HTR-8/SVneo (cell line): ENCODE data around the gene MOGAT1.
A peak's percentile ranks its signal among the peaks of the same experiment; 100 is the strongest.
"Not testable (repeated sequence)": the region's sequence is repeated elsewhere in the genome, so short reads cannot be mapped to it uniquely, and the experiment has no call there.

Experiments used
- DNase-seq: peaks from one replicate; pipeline ENCODE4 v3.0.0; 2011; ENCODE audit warnings: low spot score, mixed read lengths; ENCODE audit not compliant: insufficient read length
- FAIRE-seq: peaks from 2 replicates; lab custom pipeline; 2011; peaks lifted over from hg19 to GRCh38; lab: Jason Lieb, UNC

The MOGAT1 gene

GRCh38 chr2:222669353-222669752 lies 2.1 kb upstream of the MOGAT1 start:
- no peak for FAIRE-seq
- no peak for DNase-seq

DNA sequence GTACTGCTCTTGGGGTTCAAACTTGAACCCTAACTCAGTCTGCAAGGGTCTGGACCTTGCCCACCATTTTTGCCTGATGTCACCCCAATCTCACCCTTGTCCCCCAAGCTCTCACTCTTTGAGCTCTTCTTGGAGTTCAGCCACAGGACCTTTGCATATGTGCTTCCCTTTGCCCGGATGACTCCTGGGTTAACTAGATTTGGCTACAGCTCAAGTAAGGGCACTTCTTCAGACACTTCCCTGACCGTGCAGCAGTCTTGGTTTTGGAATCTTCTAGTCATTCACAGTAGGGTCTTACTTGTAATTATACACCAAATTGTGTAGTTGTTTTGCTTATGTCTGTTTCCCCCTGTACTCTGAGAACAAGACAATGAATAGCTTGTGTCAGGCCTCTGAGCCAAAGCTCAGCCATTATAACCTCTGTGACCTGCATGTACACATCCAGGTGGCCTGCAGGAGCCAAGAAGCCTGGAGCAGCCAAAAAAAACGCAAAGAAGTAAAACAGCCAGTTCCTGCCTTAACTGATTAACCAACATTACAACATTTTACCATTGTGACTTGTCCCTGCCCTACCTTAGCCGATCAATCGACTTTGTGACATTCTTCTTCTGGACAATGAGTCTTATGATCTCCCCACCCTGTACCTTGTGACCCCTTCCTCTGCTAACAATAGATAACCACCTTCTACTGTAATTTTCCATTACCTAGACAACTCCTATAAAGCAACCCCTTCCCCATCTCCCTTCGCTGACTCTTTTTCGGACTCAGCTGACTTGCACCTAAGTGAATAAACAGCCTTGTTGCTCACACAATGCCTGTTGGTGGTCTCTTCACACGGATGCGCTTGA lies 1.0 kb upstream of the MOGAT1 start:
- no peak for DNase-seq
- no peak for FAIRE-seq

DNA sequence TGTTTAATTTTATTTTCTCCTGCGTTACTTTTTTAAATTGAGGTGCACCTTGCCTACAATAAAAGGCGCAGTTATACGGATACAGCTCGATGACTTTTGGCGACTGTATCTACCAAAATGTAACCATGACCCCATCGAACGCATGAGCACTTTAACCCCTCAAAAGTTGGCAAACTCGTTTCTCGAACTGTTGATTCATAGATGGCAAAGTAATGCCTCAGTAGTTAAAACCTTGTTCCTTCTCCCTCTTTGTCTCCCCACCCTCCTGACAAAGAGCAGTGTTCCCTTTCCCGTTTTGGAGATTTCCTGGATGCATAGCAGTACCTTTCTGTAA lies 577 bp downstream of the MOGAT1 start:
- DNase-seq = no peak
- no peak for FAIRE-seq

DNA sequence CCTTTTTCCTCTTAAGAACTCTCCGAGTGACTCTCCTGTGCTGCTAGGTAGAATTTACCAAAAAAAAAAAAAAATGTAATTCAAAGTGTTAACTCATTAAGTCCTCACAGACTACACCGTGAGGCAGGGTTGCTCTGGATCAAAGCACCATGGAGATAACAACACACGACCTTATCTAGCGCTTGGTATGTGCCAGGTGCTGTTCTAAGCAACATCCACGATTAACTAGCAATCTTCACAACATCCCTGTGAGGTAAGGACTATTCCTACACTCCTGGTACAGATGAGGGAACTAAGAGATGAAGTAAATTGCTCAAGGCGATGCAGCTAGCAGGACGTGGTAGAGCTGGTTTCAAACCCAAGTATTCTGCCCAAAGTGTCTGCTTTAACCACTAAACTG lies 1.8 kb downstream of the MOGAT1 start:
- DNase-seq (no peak), FAIRE-seq (no peak)

GRCh38 chr2:222673883-222674282 lies 2.4 kb downstream of the MOGAT1 start:
- FAIRE-seq (no peak), DNase-seq (no peak)

DNA sequence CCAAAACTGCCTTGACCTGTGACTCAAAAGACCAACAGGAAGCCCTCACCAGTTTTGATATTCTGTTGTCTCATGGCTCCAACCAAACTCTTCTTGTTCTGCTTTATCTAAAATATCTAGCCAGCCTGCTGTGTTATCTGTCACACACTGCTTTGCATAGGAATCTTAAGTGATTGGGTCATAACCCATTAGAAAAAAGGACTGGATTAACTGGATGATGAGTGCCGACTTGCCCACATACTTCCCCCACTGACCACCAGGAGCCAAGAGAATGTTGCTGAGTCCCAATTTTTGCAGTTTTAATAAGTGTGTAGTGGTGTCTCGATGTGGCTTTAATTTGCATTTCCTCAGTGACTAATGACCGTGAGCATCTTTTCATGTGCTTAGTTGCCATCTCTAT lies 6.5 kb downstream of the MOGAT1 start:
- DNase-seq = no peak
- no peak for FAIRE-seq

DNA sequence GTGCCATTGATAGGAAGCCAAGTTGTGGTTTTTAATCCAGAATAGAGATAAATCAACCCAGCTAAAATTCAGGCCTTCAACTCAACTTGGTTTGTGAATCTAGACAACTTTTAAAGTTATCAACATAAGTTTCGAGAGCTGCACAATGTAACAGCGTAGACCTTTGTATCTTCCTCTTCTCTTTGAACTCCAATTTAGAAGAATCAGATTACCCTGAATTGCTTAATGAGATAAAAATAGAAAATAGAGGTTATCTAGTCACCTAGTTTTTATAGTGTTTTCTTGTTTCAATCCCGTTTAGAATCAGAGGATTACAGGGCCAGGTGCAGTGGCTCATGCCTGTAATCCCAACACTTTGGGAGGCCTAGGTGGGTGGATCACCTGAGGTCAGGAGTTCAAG lies 12.3 kb downstream of the MOGAT1 start:
- DNase-seq (no peak), FAIRE-seq (no peak)

GRCh38 chr2:222686086-222686750 lies 14.8 kb downstream of the MOGAT1 start:
- FAIRE-seq (no peak), DNase-seq (no peak)

- DNase-seq (no peak), FAIRE-seq (no peak)
Measured at GRCh38 chr2:222688917-222689316, 17.5 kb downstream of the MOGAT1 start.

DNA sequence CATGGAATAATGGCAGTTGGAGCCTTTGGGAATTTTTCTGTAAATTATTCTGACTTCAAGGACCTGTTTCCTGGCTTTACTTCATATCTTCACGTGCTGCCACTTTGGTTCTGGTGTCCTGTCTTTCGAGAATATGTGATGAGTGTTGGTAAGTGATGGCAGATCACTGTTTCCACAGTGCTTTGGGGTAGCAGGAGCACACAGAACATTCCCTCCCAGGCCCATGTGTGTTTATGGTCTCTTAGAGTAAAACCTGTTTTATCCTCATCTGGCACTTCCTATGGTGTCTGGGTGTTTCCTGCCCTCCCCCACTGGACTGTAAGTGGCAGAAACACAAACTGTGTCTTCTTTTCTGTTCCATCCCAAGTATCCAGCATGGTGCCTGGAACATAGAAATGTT lies 17.9 kb downstream of the MOGAT1 start:
- DNase-seq (no peak), FAIRE-seq (no peak)

DNA sequence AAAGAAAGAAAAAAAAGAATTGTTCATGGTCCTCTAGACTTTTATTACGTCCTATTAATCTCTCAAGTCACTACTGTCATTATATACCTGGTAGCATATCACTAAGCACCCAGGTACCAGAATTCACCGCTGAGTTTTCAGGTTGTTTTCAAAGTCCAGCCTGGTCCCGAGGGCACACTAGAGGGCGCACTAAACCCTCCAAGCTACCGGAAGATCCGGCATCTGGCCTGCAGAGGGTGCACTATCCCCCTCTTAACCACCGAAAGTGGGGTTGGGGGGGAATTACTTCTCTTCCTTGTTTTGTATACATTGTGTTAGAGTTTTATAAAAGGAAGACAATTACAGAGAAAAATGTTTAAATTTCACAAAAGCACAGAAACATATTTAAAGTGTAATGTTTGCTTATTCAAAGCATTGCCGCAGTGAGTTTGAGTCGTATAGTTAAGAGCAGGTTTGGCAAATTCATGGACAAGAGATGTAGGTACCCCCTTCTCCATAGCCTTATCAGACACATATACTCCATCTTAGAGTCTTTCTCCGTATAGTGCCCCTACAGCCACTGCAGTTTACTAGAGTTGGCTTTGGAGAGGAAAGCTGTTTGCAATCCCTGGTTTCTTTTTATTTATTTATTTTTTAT lies 19.2 kb downstream of the MOGAT1 start:
- peak; percentile 85 for DNase-seq
- FAIRE-seq = no peak

DNA sequence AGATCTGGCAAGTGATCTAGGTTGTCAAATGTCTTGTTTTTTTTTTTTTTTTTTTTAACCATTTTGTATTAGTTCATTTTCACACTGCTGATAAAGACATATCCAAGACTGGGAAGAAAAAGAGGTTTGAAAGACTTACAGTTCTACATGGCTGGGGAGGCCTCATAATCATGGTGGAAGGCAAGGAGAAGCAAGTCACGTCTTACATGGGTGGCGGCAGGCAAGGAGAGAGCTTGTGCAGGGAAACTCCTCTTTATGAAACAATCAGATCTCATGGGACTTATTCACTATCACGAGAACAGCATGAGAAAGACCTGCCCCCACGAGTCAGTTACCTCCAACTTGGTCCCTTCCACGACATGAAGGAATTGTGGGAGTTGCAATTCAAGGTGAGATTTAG lies 22.0 kb downstream of the MOGAT1 start:
- DNase-seq, FAIRE-seq: not testable (repeated sequence)

- no peak for FAIRE-seq
- DNase-seq = no peak
Measured at GRCh38 chr2:222693837-222694236, 22.4 kb downstream of the MOGAT1 start.

- DNase-seq (no peak), FAIRE-seq (no peak)
Measured at GRCh38 chr2:222698276-222698675, 26.8 kb downstream of the MOGAT1 start.

GRCh38 chr2:222701233-222701632 lies 29.8 kb downstream of the MOGAT1 start:
- DNase-seq (no peak), FAIRE-seq (no peak)

DNA sequence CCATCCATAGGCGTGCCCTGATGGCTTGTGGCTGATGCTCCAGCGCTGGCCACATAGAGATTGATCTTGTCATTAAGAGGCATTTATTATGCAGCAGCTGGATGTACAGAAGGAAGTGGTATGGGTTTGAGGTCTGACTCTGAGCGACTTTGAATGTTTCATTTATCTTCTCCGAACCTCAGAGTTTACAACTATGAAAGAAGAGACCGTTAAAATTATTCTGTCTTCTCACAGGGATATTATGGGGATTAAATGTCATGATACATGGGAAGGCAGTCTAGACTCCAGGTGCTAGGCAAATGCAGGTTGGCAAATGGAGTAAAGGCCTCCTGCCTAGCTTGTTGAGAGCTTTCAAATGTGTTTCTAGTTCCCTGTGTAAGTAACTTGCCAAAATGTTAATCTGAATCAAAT lies 30.3 kb downstream of the MOGAT1 start:
- FAIRE-seq = no peak
- no peak for DNase-seq

DNA sequence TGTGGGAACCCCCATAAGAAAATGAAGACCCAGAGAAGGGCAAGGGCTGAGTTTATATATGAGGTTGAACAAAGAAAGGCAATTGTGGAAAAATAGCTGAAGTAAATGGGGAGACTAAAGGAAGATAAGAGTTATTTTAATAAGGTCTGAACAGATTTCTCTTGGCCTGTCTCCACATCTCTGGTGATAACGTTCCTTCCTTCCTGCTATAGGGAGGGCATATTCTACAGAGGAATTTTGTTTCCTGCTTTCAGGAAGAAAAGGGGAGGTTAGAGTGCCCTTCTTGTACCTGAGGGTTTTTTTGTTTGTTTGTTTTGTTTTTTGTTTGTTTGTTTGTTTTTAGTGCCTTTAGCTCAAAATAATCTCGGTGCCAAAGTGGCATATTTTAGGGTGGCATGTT lies 31.6 kb downstream of the MOGAT1 start:
- FAIRE-seq (no peak), DNase-seq (no peak)

DNA sequence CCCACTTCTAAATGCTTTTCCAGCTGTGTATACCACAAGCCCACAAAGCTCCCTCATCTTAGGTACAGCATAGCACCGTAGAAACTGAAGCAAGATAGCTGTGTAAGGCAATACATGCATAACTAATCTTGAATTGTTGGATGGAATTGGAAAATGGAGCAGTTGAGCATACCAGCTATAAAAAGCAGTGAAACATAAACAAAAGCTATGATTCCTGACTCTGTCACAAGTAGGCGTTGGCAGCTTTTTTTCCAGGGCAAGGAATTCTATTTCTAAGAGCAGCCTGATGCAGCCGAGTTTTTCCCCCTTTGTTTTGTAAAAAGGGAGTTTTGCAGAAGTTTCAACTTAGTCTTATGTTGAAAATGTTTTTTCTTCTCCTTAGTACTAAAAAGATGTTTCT lies 32.4 kb downstream of the MOGAT1 start:
- DNase-seq (no peak), FAIRE-seq (no peak)

DNA sequence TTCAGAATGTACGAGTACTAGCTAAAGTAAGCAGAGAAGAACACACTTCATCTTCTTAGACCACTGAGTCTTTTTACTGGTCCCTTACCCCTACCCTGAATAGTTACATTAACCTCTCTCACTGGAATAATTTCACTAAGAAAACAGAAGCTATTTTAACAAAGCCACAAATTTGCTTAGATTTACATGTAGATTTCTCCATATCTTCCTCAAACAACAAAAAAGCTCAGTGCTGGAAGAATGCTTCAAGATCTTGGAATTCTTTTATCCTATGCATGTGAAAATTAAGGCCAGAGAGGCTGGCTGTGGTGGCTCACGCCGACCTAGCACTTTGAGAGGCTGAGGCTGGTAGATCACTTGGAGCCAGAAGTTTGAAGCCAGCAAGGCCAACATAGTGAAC lies 35.2 kb downstream of the MOGAT1 start:
- FAIRE-seq (no peak), DNase-seq (no peak)

- FAIRE-seq (no peak), DNase-seq (no peak)
Measured at GRCh38 chr2:222707102-222707688, 35.7 kb downstream of the MOGAT1 start.

GRCh38 chr2:222707689-222708273 lies 36.3 kb downstream of the MOGAT1 start:
- peak; percentile 78 for FAIRE-seq
- no peak for DNase-seq
